Measurements from ENCODE around the gene NSMF. TPM values are rescaled to one million over a fixed set of nuclear protein-coding genes. Genes with fewer than 3 reads are reported as not detected.

NSMF gene
- polyA plus RNA-seq, 1 of the 3 experiments (the other 2 are of a cell fraction): 58.8 TPM

- Histone ChIP-seq H3K79me2 (ENCODE audit: insufficient read depth) (peaks cover 7% of the 10 kb centered on the region; the same call in 1 of the 2 replicates), H3K9me2 (no peaks in the 10 kb centered on the region), H4K20me1 (ENCODE audit: insufficient read depth) (0 out of 2 replicates have a peak, but pooled peaks cover 4% of the 10 kb centered on the region), H3F3A (replicated peaks; ENCODE audit: insufficient read depth) (peaks cover 12% of the 10 kb centered on the region), H3K9ac (no peak overlapping the region), H3K36me3 (replicated peaks in 1 of 2; ENCODE audit: control insufficient read depth in 1 of 2, insufficient read depth in 2 of 2, low read length in 1 of 2) (no peaks in the 10 kb centered on the region), H3K27ac (ENCODE audit: low read depth in 2 of 2, low read length in 1 of 2) (no peak overlapping the region), H3K27me3 (ENCODE audit: insufficient read depth) (no peaks in the 10 kb centered on the region), H3K4me1 (ENCODE audit: control insufficient read depth in 1 of 2, insufficient read depth in 2 of 2, low read depth in 1 of 2, low read length in 1 of 2) (peaks cover 7 to 24% of the 10 kb centered on the region in 2 experiments; a peak in 3 of 4 replicates), H3K4me3 (ENCODE audit: low read depth in 2 of 2, low read length in 1 of 2) (no peak overlapping the region), H2AFZ (ENCODE audit: low read depth) (no peak overlapping the region), H3K4me2 (0 out of 2 replicates have a peak overlapping the region, but pooled peaks have one; percentile 66), H3K9me3 (no peaks in the 10 kb centered on the region)
- TF ChIP-seq TCF12 (IDR thresholded peaks at IDR 0.05): no peak
- TF ChIP-seq ELF1 (IDR thresholded peaks at IDR 0.05): no peak
- TF ChIP-seq FOSL2 (IDR thresholded peaks at IDR 0.05; ENCODE audit: borderline replicate concordance, low read depth): no peak
- no peak for TF ChIP-seq TAF1 (IDR thresholded peaks at IDR 0.05; ENCODE audit: borderline replicate concordance, low read depth, low read length)
- no peak for TF ChIP-seq SIN3A (IDR thresholded peaks at IDR 0.05; ENCODE audit: borderline replicate concordance, low read depth, low read length)
- TF ChIP-seq EP300 (IDR thresholded peaks at IDR 0.05; ENCODE audit: borderline replicate concordance in 1 of 2, low read depth in 1 of 2, low read length in 1 of 2): no peak
- TF ChIP-seq RAD21 (IDR thresholded peaks at IDR 0.05; ENCODE audit: low read length): no peak
- TF ChIP-seq GATA2 (CRISPR knock-in tag; IDR thresholded peaks at IDR 0.05): no peak
- TF ChIP-seq MXI1 (IDR thresholded peaks at IDR 0.05; ENCODE audit: low read depth, low read length): no peak
- TF ChIP-seq MEF2A (IDR thresholded peaks at IDR 0.05; ENCODE audit: borderline replicate concordance, low read depth): no peak
- TF ChIP-seq FOXM1 (IDR thresholded peaks at IDR 0.05; ENCODE audit: low read depth): no peak
- TF ChIP-seq USF2 (IDR thresholded peaks at IDR 0.05; ENCODE audit: borderline replicate concordance, low read depth, low read length): no peak
- CTCF ChIA-PET: interaction anchor here (0.9 to 1.9 kb wide), 8 partner anchors 15 to 130 kb away, joined by 3 to 8 read pairs (median 3); partner anchors contain the start of genes EXD3, NRARP and TOR4A
- POLR2A ChIA-PET: interaction anchor here (0.6 kb wide), 1 partner anchor 77 kb away, joined by 4 read pairs; no protein-coding TSS in a partner anchor
- DNase-seq: no peak
- WGBS (ENCODE audit: low lambda C conversion rate): 92% methylated on average over 13 of the region's 31 CpGs
These were observed 51.4 kb downstream of the NSMF start for GRCh38 chr9:137407590-137408300.

- ChIA-PET CTCF (interaction anchor here (0.9 to 1.9 kb wide), 7 partner anchors 16 to 130 kb away, joined by 3 to 8 read pairs (median 3); partner anchors contain the start of genes EXD3, NRARP and TOR4A), POLR2A (no interaction called here)
- peak overlapping the region; percentile 66; the same call in 1 of the 2 replicates for H3K4me2 ChIP-seq
- WGBS (ENCODE audit: low lambda C conversion rate): 40% methylated on average over 2 of the region's 63 CpGs
- 0 out of 2 replicates have a peak, but pooled peaks cover 4% of the 10 kb centered on the region for H4K20me1 ChIP-seq (ENCODE audit: insufficient read depth)
- H3K27me3 ChIP-seq (ENCODE audit: insufficient read depth): no peaks in the 10 kb centered on the region
- peaks cover 7 to 19% of the 10 kb centered on the region in 2 experiments; a peak in 3 of 4 replicates for H3K4me1 ChIP-seq (ENCODE audit: control insufficient read depth in 1 of 2, insufficient read depth in 2 of 2, low read depth in 1 of 2, low read length in 1 of 2)
- peak overlapping the region; percentile 32 to 55; a peak in 3 of 4 replicates for H3K4me3 ChIP-seq (ENCODE audit: low read depth in 2 of 2, low read length in 1 of 2)
- no peaks in the 10 kb centered on the region for H3K36me3 ChIP-seq (replicated peaks in 1 of 2; ENCODE audit: control insufficient read depth in 1 of 2, insufficient read depth in 2 of 2, low read length in 1 of 2)
- peaks cover 7% of the 10 kb centered on the region for H3F3A ChIP-seq (replicated peaks; ENCODE audit: insufficient read depth)
- no peaks in the 10 kb centered on the region for H3K9me2 ChIP-seq
- peak; percentile 98 for DNase-seq
- no peaks in the 10 kb centered on the region for H3K9me3 ChIP-seq
- H3K9ac ChIP-seq: no peak overlapping the region
- H3K79me2 ChIP-seq (ENCODE audit: insufficient read depth): peaks cover 4% of the 10 kb centered on the region; the same call in 1 of the 2 replicates
- no peak overlapping the region for H2AFZ ChIP-seq (ENCODE audit: low read depth)
- H3K27ac ChIP-seq (ENCODE audit: low read depth in 2 of 2, low read length in 1 of 2): no peak overlapping the region
- no peak for TF ChIP-seq IRF3 (IDR thresholded peaks at IDR 0.05; ENCODE audit: low read depth, low read length)
- no peak for TF ChIP-seq EP300 (IDR thresholded peaks at IDR 0.05; ENCODE audit: borderline replicate concordance in 1 of 2, low read depth in 1 of 2, low read length in 1 of 2)
- TF ChIP-seq RFX5 (IDR thresholded peaks at IDR 0.05; ENCODE audit: low read length): no peak
- no peak for TF ChIP-seq EZH2phosphoT487 (IDR thresholded peaks at IDR 0.05; ENCODE audit: borderline replicate concordance, low read depth)
- no peak for TF ChIP-seq NRF1 (IDR thresholded peaks at IDR 0.05; ENCODE audit: low read depth, low read length)
- no peak for TF ChIP-seq USF1 (IDR thresholded peaks at IDR 0.05; ENCODE audit: borderline replicate concordance, low read depth)
- TF ChIP-seq ZBTB33 (IDR thresholded peaks at IDR 0.05; ENCODE audit: borderline replicate concordance, low read depth): no peak
- TF ChIP-seq SIN3A (IDR thresholded peaks at IDR 0.05; ENCODE audit: borderline replicate concordance, low read depth, low read length): no peak
- no peak for TF ChIP-seq USF2 (IDR thresholded peaks at IDR 0.05; ENCODE audit: borderline replicate concordance, low read depth, low read length)
These were observed 52.1 kb downstream of the NSMF start for GRCh38 chr9:137406876-137407589.
